Lower leg skin (tissue), 3 donors: ENCODE data around the gene TSHZ2.

Source experiments
- CTCF ChIP-seq, 3 donors: fragments of 450-650 bp; IDR thresholded peaks; one replicate each; pipeline ENCODE4 v1.5.1; 2016; ENCODE audit warnings: antibody characterized with exemption in 3 of 3, mild to moderate bottlenecking in 3 of 3, moderate library complexity in 2 of 3
- POLR2A ChIP-seq, 2 donors: fragments of 450-650 bp; IDR thresholded peaks; one replicate each; pipeline ENCODE4 v1.6.1; 2016 to 2017; ENCODE audit warnings: antibody characterized with exemption in 2 of 2, mild to moderate bottlenecking in 1 of 2, moderate library complexity in 1 of 2

GRCh38 chr20:52953020-52953419 lies 19.1 kb upstream of the TSHZ2 start:
- no peak for TF ChIP-seq CTCF (IDR thresholded peaks at IDR 0.05)
- no peak for TF ChIP-seq POLR2A (IDR thresholded peaks at IDR 0.05)
